Transverse colon (tissue), 4 donors: ENCODE data around the gene ENPP1. TPM values are rescaled to one million over a fixed set of nuclear protein-coding genes. Genes with fewer than 3 reads are reported as not detected.

Source experiments
- DNase-seq: peaks from one replicate; pipeline ENCODE4 v3.0.0-alpha.2; 2019
- H3K27ac ChIP-seq, 4 donors: fragments of 200-600 bp; sonication (generic); 2 replicates each; pipeline ENCODE4 v1.5.1; 2016 to 2018; ENCODE audit warnings: inconsistent platforms in 4 of 4
- H3K27me3 ChIP-seq: fragments of 200-600 bp; sonication (generic); 2 replicates; pipeline ENCODE4 v1.5.1; 2017; ENCODE audit warnings: inconsistent platforms
- H3K36me3 ChIP-seq, 4 donors: fragments of 200-600 bp; sonication (generic); 2 replicates each; pipeline ENCODE4 v1.5.1; 2017 to 2019; ENCODE audit warnings: inconsistent platforms in 4 of 4
- H3K4me1 ChIP-seq, 4 donors: fragments of 200-600 bp; sonication (generic); 2 replicates each; pipeline ENCODE4 v1.5.1; 2017 to 2020; ENCODE audit warnings: inconsistent platforms in 4 of 4
- H3K4me3 ChIP-seq, 4 donors: fragments of 200-600 bp; sonication (generic); 1 replicate in 1 of 4; 2 replicates in 3 of 4; pipeline versions ENCODE4 v1.5.1 to v1.6.1; 2017 to 2019; ENCODE audit warnings: inconsistent platforms in 4 of 4
- H3K9me3 ChIP-seq, 2 donors: fragments of 200-600 bp; sonication (generic); 2 replicates each; pipeline ENCODE4 v1.5.1; 2017 to 2019; ENCODE audit warnings: inconsistent platforms in 2 of 2
- EP300 ChIP-seq: sonication (generic); formaldehyde crosslinking; IDR thresholded peaks from one replicate; pipeline ENCODE4 v1.6.1; 2017; ENCODE audit warnings: antibody characterized with exemption, low read depth
- POLR2A ChIP-seq: fragments of 450-650 bp; IDR thresholded peaks from one replicate; pipeline ENCODE4 v1.6.1; 2016; ENCODE audit warnings: antibody characterized with exemption, mild to moderate bottlenecking, moderate library complexity
- POLR2AphosphoS5 ChIP-seq, 3 donors: sonication (generic); formaldehyde crosslinking; IDR thresholded peaks; one replicate each; pipeline ENCODE4 v1.6.1; 2016; ENCODE audit warnings: antibody characterized with exemption in 3 of 3
- whole genome bisulfite sequencing, 2 donors: methylation state at CpG; one replicate each; pipeline ENCODE4 v1.1.5; 2018; ENCODE audit warnings: low coverage in 1 of 2; 5-methylcytosine and 5-hydroxymethylcytosine counted together
- in situ Hi-C, 4 donors: fragments of 200-750 bp; cut with MboI; loops; one replicate each; pipeline versions ENCODE4 v1.15.0 to v1.15.1; 2017; ENCODE audit warnings: low sequenced_read_pairs in 3 of 4, low pct_ligation_motif_present in 1 of 4, low pct_unique_long_range_greater_than_20kb in 1 of 4
- intact Hi-C: fragments of 100-400 bp; cut with DNase I; formaldehyde crosslinking; loops from one replicate; pipeline ENCODE4 v1.15.1; 2023; ENCODE audit warnings: low total_unique reads
- total RNA-seq, 4 donors: library from RNA; depleted of rRNA; stranded (reverse); fragments of >200 nt; gene quantifications; one replicate each; pipeline ENCODE4 v1.1.0, GENCODE V29; 2016
- TF ChIP-seq, protein P1 (sequence below), 5 experiments: fragments of 200-600 bp in 3 of 5; fragments of 450-650 bp in 2 of 5; sonication (generic) in 3 of 5; IDR thresholded peaks; 1 replicate in 2 of 5; 2 replicates in 3 of 5; pipeline ENCODE4 v1.5.1; 2016 to 2017; ENCODE audit warnings: antibody characterized with exemption in 5 of 5, inconsistent platforms in 3 of 5, mild to moderate bottlenecking in 2 of 5, moderate library complexity in 1 of 5

Gene ENPP1
- total RNA-seq, 4 donors from 2014 or later, result 3.4 to 24.0 (median 22.8) TPM

DNA sequence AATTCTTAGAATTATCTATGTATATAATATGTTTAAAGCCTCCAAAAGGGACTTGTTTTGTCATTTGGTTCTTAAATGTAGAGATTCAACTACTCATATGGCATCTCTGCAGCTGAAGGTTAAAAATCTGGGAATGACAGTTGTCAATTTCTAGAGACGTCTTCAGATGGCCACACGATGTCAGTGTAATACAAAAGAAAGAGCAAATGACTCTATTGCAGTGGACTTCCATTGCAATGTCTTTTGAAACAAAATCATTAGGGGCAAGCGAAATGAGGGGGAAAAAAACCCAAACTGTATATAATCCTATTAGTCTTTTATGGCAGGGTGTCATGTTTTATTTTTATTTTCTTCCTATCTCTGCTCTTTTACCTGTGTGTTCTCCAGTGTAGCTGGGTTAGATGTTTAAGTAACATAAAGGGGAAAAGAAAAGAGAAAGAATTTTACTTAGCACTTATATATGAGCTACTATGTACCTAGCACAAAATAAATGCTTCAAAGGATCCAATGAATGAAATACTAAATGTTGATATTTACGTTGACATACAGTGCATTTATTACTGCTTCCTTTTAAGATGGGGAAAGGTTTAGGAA is 117.2 kb downstream of the ENPP1 start:
- Histone ChIP-seq H3K36me3 (no peaks in the 10 kb centered on the region), H3K27me3 (no peaks in the 10 kb centered on the region), H3K27ac (no peak overlapping the region), H3K9me3 (peaks cover 0 to 9% of the 10 kb centered on the region in 2 donors), H3K4me1 (no peaks in the 10 kb centered on the region), H3K4me3 (no peak overlapping the region)
- no peak for TF ChIP-seq POLR2A
- TF ChIP-seq, protein P1, sequence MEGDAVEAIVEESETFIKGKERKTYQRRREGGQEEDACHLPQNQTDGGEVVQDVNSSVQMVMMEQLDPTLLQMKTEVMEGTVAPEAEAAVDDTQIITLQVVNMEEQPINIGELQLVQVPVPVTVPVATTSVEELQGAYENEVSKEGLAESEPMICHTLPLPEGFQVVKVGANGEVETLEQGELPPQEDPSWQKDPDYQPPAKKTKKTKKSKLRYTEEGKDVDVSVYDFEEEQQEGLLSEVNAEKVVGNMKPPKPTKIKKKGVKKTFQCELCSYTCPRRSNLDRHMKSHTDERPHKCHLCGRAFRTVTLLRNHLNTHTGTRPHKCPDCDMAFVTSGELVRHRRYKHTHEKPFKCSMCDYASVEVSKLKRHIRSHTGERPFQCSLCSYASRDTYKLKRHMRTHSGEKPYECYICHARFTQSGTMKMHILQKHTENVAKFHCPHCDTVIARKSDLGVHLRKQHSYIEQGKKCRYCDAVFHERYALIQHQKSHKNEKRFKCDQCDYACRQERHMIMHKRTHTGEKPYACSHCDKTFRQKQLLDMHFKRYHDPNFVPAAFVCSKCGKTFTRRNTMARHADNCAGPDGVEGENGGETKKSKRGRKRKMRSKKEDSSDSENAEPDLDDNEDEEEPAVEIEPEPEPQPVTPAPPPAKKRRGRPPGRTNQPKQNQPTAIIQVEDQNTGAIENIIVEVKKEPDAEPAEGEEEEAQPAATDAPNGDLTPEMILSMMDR (IDR thresholded peaks at IDR 0.05), result peak; percentile 47 to 55 (median 52)
- no peak for DNase-seq
- intact Hi-C loops (no loop called here), in situ Hi-C loops (loop anchor here in 3 of 4 donors (5.0 to 25.0 kb wide), 4 partner anchors 240 to 562 kb away; no protein-coding TSS in a partner anchor)
- 16 to 18% methylated on average over 4 of the region's 4 CpGs for WGBS, 2 donors

DNA sequence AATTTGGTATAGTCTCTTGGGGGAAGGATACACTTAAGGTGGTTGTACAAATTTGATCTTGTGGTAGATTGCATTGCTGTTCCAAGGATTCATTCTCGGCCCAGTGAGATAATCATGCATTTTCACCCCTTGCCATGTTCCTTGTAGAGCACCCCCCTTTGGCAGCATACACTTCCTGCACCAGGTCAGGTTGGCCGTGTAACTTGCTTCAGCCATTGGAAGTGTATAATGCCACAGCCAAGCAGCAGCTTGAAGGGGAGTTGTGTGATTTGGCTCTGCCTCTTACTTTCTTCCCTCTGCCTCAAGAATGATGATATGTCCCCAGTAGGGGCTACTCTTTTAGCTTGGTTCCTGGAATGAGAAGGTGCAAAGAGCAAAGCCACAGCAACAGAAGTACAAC is 121.4 kb downstream of the ENPP1 start:
- intact Hi-C loops, result no loop called here

DNA sequence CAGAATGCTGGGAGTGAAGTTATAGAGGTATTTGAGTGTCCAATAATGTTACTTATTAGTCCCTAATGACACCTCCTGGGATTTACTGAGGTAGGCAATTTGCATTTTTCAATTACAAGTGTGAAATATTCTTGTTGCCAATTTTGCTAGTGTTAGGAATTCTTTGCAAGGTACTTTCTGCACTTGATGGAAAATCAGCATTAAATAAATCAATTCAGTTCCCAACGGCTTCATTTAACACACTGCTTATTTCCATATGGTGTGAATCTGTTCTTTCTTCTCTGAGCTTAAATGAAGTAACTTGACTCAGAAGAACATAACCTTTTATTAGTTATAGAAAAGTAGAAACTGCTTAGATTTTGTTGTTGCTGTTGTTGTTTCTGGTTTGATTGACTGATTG is 122.2 kb downstream of the ENPP1 start:
- no peak overlapping the region for H3K27ac ChIP-seq
- H3K27me3 ChIP-seq, result no peaks in the 10 kb centered on the region
- DNase-seq, result no peak
- intact Hi-C loops, result no loop called here
- no peaks in the 10 kb centered on the region for H3K9me3 ChIP-seq
- in situ Hi-C loops, result loop anchor here in 2 of 4 donors (10.0 to 25.0 kb wide), 2 partner anchors 235 to 282 kb away; no protein-coding TSS in a partner anchor
- WGBS, 2 donors, result 81 to 82% methylated on average over 1 of the region's 1 CpG
- H3K36me3 ChIP-seq, result no peaks in the 10 kb centered on the region
- H3K4me3 ChIP-seq, result no peak overlapping the region
- no peaks in the 10 kb centered on the region for H3K4me1 ChIP-seq
- TF ChIP-seq POLR2A (no peak), EP300 (no peak), POLR2AphosphoS5 (IDR thresholded peaks at IDR 0.05) (no peak)
- TF ChIP-seq, protein P1 (IDR thresholded peaks at IDR 0.05), result no peak

More for the DNA sequence above, 121.4 kb downstream of the ENPP1 start:
- no peak overlapping the region for H3K4me3 ChIP-seq
- TF ChIP-seq EP300, result no peak
- no peak for TF ChIP-seq POLR2A
- TF ChIP-seq, protein P1 (IDR thresholded peaks at IDR 0.05), result no peak
- no peak for TF ChIP-seq POLR2AphosphoS5 (IDR thresholded peaks at IDR 0.05)
- DNase-seq, result no peak
- H3K36me3 ChIP-seq, result no peaks in the 10 kb centered on the region
- H3K27ac ChIP-seq, result no peak overlapping the region
- WGBS, 2 donors, result 75 to 100% methylated on average over 1 to 2 of the region's 2 CpGs
- H3K9me3 ChIP-seq, result no peaks in the 10 kb centered on the region
- no peaks in the 10 kb centered on the region for H3K4me1 ChIP-seq
- in situ Hi-C loops, result loop anchor here in 2 of 4 donors (10.0 to 25.0 kb wide), 2 partner anchors 236 to 283 kb away; no protein-coding TSS in a partner anchor
- H3K27me3 ChIP-seq, result no peaks in the 10 kb centered on the region

DNA sequence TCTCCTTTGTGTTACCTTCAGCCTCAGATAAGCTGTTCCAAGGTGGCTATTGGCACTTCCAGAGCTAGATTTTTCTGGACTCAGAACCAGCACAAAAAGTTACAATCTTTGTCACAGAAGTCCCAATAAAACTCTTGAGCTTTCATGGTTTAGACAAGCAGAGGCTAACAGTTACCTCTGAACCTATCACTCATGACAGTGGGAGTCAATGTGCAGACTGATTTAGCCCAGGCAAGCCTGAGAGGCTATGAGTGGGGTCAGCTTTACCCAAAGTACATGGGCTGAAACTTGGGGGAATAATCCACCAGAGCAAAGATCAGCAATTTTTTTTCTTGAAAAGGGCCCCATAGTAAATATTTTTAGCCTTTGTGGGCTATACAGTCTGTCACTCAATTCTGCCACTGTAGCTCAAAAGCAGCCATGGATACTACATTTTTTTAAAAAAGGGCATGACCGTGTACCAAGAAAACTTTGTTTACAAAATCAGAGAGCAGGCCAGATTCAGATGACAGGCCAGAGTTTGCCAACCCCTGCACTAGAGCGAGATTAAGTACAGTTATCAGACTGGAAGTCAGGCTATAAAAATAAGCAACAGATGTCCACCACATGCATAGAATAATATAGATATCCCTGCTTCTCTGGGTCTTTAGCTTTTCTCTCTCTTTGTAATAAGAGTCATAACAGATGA is 123.4 kb downstream of the ENPP1 start:
- Histone ChIP-seq H3K27me3 (no peaks in the 10 kb centered on the region), H3K27ac (no peak overlapping the region), H3K4me1 (no peaks in the 10 kb centered on the region), H3K9me3 (no peaks in the 10 kb centered on the region), H3K36me3 (no peaks in the 10 kb centered on the region), H3K4me3 (no peak overlapping the region)
- no peak for DNase-seq
- intact Hi-C loops (no loop called here), in situ Hi-C loops (loop anchor here in 1 of 4 donors (25.0 kb wide), 1 partner anchor 281 kb away; no protein-coding TSS in a partner anchor)
- no peak for TF ChIP-seq POLR2A
- TF ChIP-seq, protein P1 (IDR thresholded peaks at IDR 0.05), result no peak
- TF ChIP-seq POLR2AphosphoS5 (IDR thresholded peaks at IDR 0.05), result no peak
- TF ChIP-seq EP300, result no peak
- 56 to 64% methylated on average over 2 of the region's 2 CpGs for WGBS, 2 donors
